Cardiac fibroblast (primary cell): Measurements from ENCODE around the gene SLC6A11.

Source experiments
- DNase-seq, 2 donors: peaks; one replicate each; pipeline versions ENCODE4 v3.0.0 to v3.0.0-alpha.2; 2010; ENCODE audit warnings: low read depth in 2 of 2
- H3K4me3 ChIP-seq, 2 donors: replicated peaks in 1 of 2; 1 replicate in 1 of 2; 2 replicates in 1 of 2; pipeline ENCODE4 v1.5.1; 2011; ENCODE audit warnings: low read depth in 2 of 2, low read length in 2 of 2, mild to moderate bottlenecking in 2 of 2, moderate library complexity in 1 of 2
- TF ChIP-seq, protein P1 (sequence below): IDR thresholded peaks from one replicate; pipeline ENCODE4 v1.5.1; 2011; ENCODE audit warnings: low read depth, mild to moderate bottlenecking, low read length, inconsistent platforms

Gene SLC6A11

DNA sequence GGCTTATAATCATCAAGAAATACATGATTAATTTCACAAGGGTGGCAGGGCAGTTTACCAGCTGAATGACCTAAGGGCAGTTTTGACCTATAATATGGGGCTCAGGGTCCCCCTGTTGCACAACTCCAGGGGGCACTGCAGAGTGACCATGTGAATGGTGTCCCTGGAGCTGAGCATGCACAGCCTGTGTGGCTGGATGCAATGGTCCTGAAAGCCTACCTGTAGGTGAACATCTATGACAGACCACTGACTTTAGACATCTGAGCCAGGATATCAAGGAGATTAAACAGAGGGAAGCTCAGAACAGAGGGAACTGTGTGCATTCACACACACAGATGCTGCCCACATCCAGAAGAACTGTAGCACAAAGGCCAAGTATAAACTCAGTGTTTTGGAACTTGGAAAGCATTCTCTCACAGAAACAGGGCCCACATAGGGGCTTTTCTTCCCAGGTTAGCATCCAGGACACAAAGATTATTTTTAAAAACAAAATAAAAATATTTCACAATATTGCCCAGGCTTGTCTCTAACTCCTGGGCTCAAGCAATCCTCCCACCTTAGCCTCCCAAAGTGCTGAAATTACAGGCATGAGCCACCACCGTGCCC lies 7.8 kb upstream of the SLC6A11 start:
- TF ChIP-seq, protein P1, sequence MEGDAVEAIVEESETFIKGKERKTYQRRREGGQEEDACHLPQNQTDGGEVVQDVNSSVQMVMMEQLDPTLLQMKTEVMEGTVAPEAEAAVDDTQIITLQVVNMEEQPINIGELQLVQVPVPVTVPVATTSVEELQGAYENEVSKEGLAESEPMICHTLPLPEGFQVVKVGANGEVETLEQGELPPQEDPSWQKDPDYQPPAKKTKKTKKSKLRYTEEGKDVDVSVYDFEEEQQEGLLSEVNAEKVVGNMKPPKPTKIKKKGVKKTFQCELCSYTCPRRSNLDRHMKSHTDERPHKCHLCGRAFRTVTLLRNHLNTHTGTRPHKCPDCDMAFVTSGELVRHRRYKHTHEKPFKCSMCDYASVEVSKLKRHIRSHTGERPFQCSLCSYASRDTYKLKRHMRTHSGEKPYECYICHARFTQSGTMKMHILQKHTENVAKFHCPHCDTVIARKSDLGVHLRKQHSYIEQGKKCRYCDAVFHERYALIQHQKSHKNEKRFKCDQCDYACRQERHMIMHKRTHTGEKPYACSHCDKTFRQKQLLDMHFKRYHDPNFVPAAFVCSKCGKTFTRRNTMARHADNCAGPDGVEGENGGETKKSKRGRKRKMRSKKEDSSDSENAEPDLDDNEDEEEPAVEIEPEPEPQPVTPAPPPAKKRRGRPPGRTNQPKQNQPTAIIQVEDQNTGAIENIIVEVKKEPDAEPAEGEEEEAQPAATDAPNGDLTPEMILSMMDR = no peak
- no peak for DNase-seq
- no peak overlapping the region for H3K4me3 ChIP-seq

DNA sequence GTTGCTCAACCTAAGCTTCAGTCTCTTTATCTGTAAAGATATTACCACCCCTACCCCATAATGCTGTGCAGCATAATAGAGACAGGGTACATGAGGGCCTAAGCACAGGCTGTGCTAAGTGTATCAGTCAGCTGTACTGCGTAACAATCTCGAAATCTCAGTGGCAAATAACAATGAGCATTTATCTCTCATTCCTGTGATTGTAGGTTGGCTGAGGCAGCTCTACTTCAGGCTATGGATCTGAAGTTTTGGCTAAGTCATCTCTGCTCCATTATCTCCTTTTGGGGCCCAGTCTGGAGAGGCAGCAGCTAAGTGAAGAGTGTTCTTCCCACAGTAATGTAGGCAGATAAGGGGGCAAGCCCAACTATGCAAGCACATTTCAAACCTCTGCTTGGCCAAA lies 7.1 kb upstream of the SLC6A11 start:
- TF ChIP-seq, protein P1 = no peak
- no peak for DNase-seq
- H3K4me3 ChIP-seq = no peak overlapping the region

DNA sequence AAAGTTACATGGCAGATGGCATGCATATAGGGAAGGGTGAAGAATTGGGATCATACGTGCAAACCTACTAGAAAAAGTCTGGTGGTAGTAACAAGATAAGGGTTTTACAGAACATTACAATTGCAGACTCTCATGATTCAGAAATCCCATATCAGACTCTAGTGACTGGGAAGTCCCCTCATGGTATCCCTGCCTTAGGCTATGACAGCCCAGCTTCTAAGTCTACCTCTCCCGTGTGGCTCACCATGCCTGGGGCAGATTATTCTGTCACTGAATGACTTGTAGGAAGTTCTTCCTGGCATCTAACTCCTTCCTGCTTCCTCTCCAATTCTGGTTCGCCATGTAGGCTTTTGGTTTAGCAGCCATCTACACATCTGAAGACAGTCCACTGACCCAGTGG lies 5.7 kb upstream of the SLC6A11 start:
- DNase-seq = no peak
- TF ChIP-seq, protein P1 = no peak
- no peak overlapping the region for H3K4me3 ChIP-seq

DNA sequence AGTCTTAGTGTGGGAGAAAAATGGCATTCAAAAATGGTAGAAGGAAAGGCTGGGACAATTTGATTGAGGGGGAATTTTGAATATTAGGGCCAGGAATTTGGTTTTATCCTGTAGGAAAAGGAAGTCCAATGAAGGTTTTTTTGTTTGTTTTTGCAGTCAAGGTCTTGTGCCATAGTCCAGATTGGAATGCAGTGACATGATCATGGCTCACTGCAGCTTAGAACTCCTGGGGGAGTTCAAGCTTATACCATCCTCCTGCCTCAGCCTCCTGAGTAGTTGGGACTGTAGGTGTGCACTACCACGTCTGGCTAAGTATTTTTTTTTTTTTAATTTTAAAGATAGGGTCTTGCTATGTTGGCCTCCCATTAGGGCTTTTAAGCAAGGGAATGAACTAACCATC lies 2.6 kb upstream of the SLC6A11 start:
- TF ChIP-seq, protein P1 = no peak
- H3K4me3 ChIP-seq = no peak overlapping the region
- no peak for DNase-seq

DNA sequence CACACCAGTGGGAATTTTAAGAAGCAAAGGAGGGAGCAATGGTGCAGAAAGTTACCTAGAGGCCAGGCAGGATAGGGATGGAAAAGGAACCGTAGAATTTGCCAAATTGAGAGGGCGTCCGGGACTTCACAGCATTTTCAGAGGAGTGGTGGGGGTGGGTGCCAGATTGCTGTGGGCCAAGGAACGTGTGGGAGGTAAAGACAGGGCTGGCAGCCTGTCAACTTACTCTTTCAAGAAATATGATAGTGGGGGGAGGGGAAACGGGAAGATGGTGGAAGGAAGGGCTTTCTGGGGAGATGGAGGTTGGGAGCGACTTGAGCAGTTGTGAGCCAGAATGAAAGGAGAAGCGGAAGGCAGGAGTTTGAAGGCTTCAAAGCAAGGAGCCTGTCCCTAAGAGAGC lies 1.4 kb upstream of the SLC6A11 start:
- DNase-seq = no peak
- TF ChIP-seq, protein P1 = no peak
- no peak overlapping the region for H3K4me3 ChIP-seq

DNA sequence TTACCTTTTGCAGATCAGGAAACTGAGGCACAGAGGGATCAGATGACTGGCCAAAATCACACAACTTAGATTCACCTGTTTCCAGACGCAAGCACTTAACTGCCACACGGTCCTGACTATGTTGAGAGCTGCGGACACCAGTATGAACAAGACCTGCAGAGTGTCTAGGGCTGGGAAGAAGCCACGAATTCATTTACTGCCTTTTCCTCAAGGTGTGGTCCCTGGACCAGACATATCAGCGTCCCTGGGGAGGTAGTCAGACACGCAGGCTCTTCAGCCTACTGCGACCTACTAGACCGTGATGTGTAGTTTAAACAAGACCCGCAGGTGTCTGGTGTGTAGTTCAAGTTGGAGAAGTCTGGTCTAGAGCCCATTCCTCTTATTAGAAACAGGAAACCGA lies 541 bp upstream of the SLC6A11 start:
- no peak overlapping the region for H3K4me3 ChIP-seq
- DNase-seq = no peak
- TF ChIP-seq, protein P1 = no peak

DNA sequence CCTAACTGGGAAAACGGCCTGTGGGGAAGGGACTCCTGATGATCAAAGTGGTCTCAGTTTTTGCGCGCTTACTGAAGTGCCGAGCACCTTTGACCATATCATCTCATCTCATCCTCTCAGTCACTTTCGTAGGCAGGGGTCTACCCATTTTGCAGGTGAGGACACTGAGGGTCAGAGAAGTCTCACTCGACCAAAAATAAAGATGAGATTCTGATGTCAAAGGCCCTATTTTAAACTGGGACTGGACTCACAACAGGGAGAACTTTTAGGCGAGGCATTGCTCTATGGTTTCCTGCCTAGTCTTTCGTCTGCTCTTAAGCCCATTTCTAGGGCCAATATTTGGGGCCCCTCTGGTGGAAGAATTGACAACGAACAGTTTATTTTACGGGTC lies 830 bp downstream of the SLC6A11 start:
- TF ChIP-seq, protein P1 = no peak
- H3K4me3 ChIP-seq = no peak overlapping the region

More for the DNA sequence above, 830 bp downstream of the SLC6A11 start:
- no peak for DNase-seq
